ENCODE results near the gene DNM1. TPM values are rescaled to one million over a fixed set of nuclear protein-coding genes. Genes with fewer than 3 reads are reported as not detected.

The DNM1 gene
- total RNA-seq, 2 donors from 2014 or later = 2.0 to 7.7 TPM

DNA sequence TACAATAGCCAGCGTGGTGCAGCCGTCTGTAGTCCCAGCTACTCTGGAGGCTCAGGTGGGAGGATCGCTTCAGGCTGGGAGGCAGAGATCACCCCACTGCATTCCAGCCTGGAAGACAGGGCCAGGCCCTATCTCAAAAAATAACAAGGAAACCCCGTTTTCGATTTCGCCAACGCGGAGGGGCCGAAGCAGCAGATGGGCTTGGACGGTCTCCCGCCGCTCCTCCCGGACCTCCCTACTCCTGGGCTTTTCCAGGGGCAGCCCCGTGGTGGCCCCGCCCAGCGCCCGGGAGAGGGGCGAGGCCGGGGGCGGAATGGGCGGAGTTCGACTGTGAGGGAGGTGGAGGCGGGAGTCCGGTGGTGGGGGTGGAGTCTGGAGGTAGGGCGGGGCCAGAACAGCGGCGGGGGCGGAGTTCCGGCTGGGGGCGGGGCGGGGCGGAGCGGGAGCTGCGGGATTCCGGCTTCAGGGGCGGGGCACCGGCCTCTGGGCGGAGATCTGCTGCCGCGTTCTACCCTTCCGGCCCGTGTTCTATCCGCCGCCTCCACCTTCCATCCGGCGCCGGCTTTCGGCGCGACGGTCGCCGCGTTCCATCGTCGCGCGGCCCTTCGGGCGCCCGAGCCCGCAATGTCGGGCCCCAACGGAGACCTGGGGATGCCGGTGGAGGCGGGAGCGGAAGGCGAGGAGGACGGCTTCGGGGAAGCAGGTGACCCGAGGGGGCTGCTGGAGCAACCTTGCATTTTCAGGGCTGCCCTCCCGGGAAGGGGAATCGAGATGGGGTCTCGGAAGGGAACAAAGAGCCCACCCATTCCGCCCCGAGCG, 43.2 kb upstream of the DNM1 start, which contains the start of gene BBLN:
Gene BBLN, plus strand, starts transcription at position 482 of the 819 bp plus-strand sequence. Its CDS starts 143 bp downstream, at position 625.
- under 1% methylated on average over 64 of the region's 77 CpGs for WGBS
- peak within 1 kb of the TSS; percentile 73 for H3K27ac ChIP-seq
- peaks cover 0 to 6% of the 10 kb centered on the region in 2 donors for H3K36me3 ChIP-seq
- H3K27me3 ChIP-seq (replicated peaks; ENCODE audit: insufficient read depth) = no peaks in the 10 kb centered on the region
- no peaks in the 10 kb centered on the region for H3K9me3 ChIP-seq
- DNase-seq (ENCODE audit: low spot score) = peak; percentile 95
- peak within 1 kb of the TSS; percentile 54 to 68 for H3K4me3 ChIP-seq
- no peaks in the 10 kb centered on the region for H3K4me1 ChIP-seq (replicated peaks)
- intact Hi-C loops (cut with DNase I) = no loop called here
- TF ChIP-seq POLR2AphosphoS5 (IDR thresholded peaks at IDR 0.05) (peak; percentile 82), POLR2A (IDR thresholded peaks at IDR 0.05) (peak; percentile 67)
- TF ChIP-seq, protein P1, sequence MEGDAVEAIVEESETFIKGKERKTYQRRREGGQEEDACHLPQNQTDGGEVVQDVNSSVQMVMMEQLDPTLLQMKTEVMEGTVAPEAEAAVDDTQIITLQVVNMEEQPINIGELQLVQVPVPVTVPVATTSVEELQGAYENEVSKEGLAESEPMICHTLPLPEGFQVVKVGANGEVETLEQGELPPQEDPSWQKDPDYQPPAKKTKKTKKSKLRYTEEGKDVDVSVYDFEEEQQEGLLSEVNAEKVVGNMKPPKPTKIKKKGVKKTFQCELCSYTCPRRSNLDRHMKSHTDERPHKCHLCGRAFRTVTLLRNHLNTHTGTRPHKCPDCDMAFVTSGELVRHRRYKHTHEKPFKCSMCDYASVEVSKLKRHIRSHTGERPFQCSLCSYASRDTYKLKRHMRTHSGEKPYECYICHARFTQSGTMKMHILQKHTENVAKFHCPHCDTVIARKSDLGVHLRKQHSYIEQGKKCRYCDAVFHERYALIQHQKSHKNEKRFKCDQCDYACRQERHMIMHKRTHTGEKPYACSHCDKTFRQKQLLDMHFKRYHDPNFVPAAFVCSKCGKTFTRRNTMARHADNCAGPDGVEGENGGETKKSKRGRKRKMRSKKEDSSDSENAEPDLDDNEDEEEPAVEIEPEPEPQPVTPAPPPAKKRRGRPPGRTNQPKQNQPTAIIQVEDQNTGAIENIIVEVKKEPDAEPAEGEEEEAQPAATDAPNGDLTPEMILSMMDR (IDR thresholded peaks at IDR 0.05) = no peak

DNA sequence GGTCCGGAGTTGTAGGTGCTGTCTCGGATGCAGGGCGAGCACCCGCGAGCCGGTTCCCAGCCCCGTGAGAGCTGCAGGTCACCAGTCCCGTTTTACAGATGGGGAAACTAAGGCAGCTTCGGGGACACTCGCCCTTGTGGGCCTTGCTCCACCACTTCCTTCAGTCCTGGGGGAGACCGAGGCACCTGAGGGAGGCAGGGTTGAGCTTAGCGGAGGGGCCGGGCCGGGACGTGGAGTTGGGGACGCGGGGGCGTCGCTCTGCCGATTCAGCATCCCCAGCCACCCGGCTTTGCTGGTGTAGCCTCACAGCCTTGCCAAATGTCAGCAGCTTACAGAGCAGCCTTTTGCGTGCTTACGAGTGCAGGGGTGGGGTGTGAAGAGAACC, 42.6 kb upstream of the DNM1 start:
- intact Hi-C loops (cut with DNase I) = no loop called here
- peak overlapping the region; percentile 47 to 54 for H3K27ac ChIP-seq
- WGBS = 1% methylated on average over 18 of the region's 23 CpGs
- peaks cover 0 to 6% of the 10 kb centered on the region in 2 donors for H3K36me3 ChIP-seq
- TF ChIP-seq POLR2AphosphoS5 (IDR thresholded peaks at IDR 0.05) (no peak), POLR2A (IDR thresholded peaks at IDR 0.05) (no peak)
- TF ChIP-seq, protein P1 (IDR thresholded peaks at IDR 0.05) = no peak
- DNase-seq (ENCODE audit: low spot score) = no peak
- H3K4me1 ChIP-seq (replicated peaks) = no peaks in the 10 kb centered on the region
- no peaks in the 10 kb centered on the region for H3K9me3 ChIP-seq
- H3K27me3 ChIP-seq (replicated peaks; ENCODE audit: insufficient read depth) = no peaks in the 10 kb centered on the region
- peak overlapping the region; percentile 54 to 68 for H3K4me3 ChIP-seq

DNA sequence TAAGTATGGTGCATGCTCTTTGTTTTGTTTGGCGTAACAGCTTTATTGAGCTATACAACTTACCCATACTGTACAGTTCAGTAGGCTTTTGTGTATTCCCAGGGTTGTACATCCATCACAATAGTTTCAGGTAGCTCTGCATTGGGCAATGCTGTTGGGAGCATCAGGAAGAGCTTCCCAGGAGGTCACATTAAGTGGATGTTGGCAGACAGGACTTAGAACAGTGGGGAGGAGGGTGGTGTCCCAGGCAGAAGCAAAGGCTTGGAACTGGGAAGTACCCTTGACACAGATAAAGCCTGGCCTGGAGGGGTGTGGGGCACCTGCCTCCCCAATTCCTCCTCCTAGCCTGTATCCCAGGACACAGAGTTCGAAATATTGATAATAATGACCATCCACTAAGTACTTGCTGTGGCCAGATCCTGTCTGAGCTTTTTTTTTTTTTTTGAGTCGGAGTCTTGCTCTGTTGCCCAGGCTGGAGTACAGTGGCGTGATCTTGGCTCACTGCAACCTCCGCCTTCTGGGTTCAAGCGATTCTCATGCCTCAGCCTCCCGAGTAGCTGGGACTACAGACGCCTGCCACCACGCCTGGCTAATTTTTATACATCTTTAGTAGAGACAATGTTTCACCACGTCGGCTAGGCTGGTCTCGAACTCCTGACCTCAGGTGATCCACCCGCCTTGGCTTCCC, 41.8 kb upstream of the DNM1 start:
- WGBS = 85% methylated on average over 13 of the region's 13 CpGs
- Histone ChIP-seq H3K9me3 (no peaks in the 10 kb centered on the region), H3K4me3 (no peak overlapping the region), H3K4me1 (replicated peaks) (no peaks in the 10 kb centered on the region), H3K27me3 (replicated peaks; ENCODE audit: insufficient read depth) (no peaks in the 10 kb centered on the region), H3K27ac (no peak overlapping the region), H3K36me3 (peaks cover 0 to 13% of the 10 kb centered on the region in 2 donors)
- intact Hi-C loops (cut with DNase I) = no loop called here
- no peak for DNase-seq (ENCODE audit: low spot score)
- TF ChIP-seq POLR2AphosphoS5 (IDR thresholded peaks at IDR 0.05) (no peak), POLR2A (IDR thresholded peaks at IDR 0.05) (no peak)
- TF ChIP-seq, protein P1 (IDR thresholded peaks at IDR 0.05) = no peak

DNA sequence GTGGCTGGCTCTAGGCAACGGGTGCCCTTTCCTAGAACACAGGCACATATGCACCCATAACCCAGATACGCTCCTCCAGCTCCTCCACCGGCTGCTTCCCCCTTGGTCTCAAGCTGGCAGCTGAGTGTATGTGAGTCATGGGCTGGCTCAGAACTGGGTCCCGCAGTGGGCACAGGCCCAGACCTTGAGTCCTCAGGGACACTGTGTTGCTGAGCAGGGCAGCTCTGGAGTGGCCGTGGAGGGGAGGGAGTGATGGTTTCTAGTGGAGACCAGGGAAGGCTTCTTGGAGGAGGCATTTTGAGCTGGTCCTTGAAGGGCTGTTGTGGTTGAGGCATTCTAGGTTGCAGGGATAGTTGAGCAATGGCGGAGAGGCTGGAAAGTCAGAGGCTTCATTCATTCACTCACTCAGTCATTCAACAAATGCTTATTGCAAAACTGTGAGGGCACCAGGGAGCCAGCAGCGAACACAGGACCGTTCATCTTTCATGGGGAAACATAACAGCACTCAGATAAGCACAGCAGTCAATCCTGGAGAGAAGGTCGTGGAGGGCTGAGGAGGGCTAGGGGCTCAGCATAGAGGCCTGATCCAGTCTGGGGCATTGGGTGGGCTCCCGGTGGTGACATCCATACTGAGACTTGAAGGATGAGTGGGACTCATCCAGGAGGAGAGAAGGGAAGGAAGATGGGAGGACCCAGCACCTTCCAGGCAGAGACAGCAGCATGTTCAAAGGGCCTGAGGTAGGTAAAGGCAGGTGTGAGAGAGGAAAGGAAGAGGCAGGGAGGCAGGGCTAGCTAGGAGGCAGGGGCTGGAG, 40.8 kb upstream of the DNM1 start:
- TF ChIP-seq POLR2AphosphoS5 (IDR thresholded peaks at IDR 0.05) = no peak
- no peak for TF ChIP-seq POLR2A (IDR thresholded peaks at IDR 0.05)
- TF ChIP-seq, protein P1 (IDR thresholded peaks at IDR 0.05) = no peak
- Histone ChIP-seq H3K4me1 (replicated peaks) (no peaks in the 10 kb centered on the region), H3K4me3 (no peak overlapping the region), H3K27me3 (replicated peaks; ENCODE audit: insufficient read depth) (no peaks in the 10 kb centered on the region), H3K27ac (no peak overlapping the region), H3K9me3 (no peaks in the 10 kb centered on the region), H3K36me3 (peaks cover 0 to 21% of the 10 kb centered on the region in 2 donors)
- WGBS = 81% methylated on average over 10 of the region's 10 CpGs
- no peak for DNase-seq (ENCODE audit: low spot score)
- intact Hi-C loops (cut with DNase I) = no loop called here

Data from prostate gland (tissue), 2 donors.